RWPE1 (cell line): Measurements from ENCODE around the gene FES.

Experiments
- CTCF ChIA-PET: fragments of 350-600 bp; sonication (Branson Sonifier 250); formaldehyde crosslinking; extraction: SDS; loops from one replicate; lab custom pipeline; 2021; lab: Yijun Ruan, JAX
- POLR2A ChIA-PET: fragments of 400-600 bp; formaldehyde crosslinking; extraction: SDS; loops from one replicate; lab custom pipeline; 2020; ENCODE audit warnings: antibody characterized with exemption; ENCODE audit not compliant: low non-redundant PET; lab: Yijun Ruan, JAX
- DNase-seq: peaks from one replicate; pipeline ENCODE4 v3.0.0; 2012; ENCODE audit warnings: low spot score
- H3K27ac ChIP-seq: fragments of 450-650 bp; 2 replicates; pipeline ENCODE4 v1.5.1; 2017
- CTCF ChIP-seq: fragments of 450-650 bp; conservative IDR thresholded peaks from 2 replicates; pipeline ENCODE4 v1.5.1; 2017; ENCODE audit warnings: low read depth, mild to moderate bottlenecking

FES gene

GRCh38 chr15:90889313-90889730, 5.0 kb downstream of the FES start:
- TF ChIP-seq CTCF = no peak
- CTCF ChIA-PET = interaction anchor here (0.6 to 1.4 kb wide), 3 partner anchors 12 to 241 kb away, joined by 3 read pairs; no protein-coding TSS in a partner anchor
- no peak for DNase-seq
- POLR2A ChIA-PET = no interaction called here
- H3K27ac ChIP-seq = no peak overlapping the region

- CTCF ChIA-PET = interaction anchor here (0.6 to 1.4 kb wide), 4 partner anchors 12 to 242 kb away, joined by 3 read pairs; partner anchors contain the start of gene HDDC3
- no peak for DNase-seq
- no peak for TF ChIP-seq CTCF
- POLR2A ChIA-PET = no interaction called here
- no peak overlapping the region for H3K27ac ChIP-seq
Observed at GRCh38 chr15:90889736-90890456, 5.6 kb downstream of the FES start.

- ChIA-PET POLR2A (no interaction called here), CTCF (no interaction called here)
- no peak for TF ChIP-seq CTCF
- no peak for DNase-seq
- no peak overlapping the region for H3K27ac ChIP-seq
Observed at GRCh38 chr15:90890839-90891238, 6.5 kb downstream of the FES start.

GRCh38 chr15:90891346-90891949, 7.1 kb downstream of the FES start:
- DNase-seq = no peak
- CTCF ChIA-PET = no interaction called here
- POLR2A ChIA-PET = no interaction called here
- no peak overlapping the region for H3K27ac ChIP-seq
- TF ChIP-seq CTCF = no peak

- no peak for TF ChIP-seq CTCF
- no peak overlapping the region for H3K27ac ChIP-seq
- ChIA-PET POLR2A (no interaction called here), CTCF (no interaction called here)
- no peak for DNase-seq
Observed at GRCh38 chr15:90892023-90892422, 7.7 kb downstream of the FES start.

GRCh38 chr15:90892498-90893174, 8.3 kb downstream of the FES start:
- TF ChIP-seq CTCF = no peak
- no peak for DNase-seq
- H3K27ac ChIP-seq = no peak overlapping the region
- ChIA-PET CTCF (no interaction called here), POLR2A (no interaction called here)
